Airway epithelial cell (primary cell): Measurements from ENCODE around the gene TMEM131. TPM values are rescaled to one million over a fixed set of nuclear protein-coding genes. Genes with fewer than 3 reads are reported as not detected.

Experiments used
- total RNA-seq: library from RNA; depleted of rRNA; stranded (reverse); fragments of >200 nt; gene quantifications from 2 replicates; pipeline ENCODE4 v1.2.3, GENCODE V29; 2015

Gene TMEM131, protein sequence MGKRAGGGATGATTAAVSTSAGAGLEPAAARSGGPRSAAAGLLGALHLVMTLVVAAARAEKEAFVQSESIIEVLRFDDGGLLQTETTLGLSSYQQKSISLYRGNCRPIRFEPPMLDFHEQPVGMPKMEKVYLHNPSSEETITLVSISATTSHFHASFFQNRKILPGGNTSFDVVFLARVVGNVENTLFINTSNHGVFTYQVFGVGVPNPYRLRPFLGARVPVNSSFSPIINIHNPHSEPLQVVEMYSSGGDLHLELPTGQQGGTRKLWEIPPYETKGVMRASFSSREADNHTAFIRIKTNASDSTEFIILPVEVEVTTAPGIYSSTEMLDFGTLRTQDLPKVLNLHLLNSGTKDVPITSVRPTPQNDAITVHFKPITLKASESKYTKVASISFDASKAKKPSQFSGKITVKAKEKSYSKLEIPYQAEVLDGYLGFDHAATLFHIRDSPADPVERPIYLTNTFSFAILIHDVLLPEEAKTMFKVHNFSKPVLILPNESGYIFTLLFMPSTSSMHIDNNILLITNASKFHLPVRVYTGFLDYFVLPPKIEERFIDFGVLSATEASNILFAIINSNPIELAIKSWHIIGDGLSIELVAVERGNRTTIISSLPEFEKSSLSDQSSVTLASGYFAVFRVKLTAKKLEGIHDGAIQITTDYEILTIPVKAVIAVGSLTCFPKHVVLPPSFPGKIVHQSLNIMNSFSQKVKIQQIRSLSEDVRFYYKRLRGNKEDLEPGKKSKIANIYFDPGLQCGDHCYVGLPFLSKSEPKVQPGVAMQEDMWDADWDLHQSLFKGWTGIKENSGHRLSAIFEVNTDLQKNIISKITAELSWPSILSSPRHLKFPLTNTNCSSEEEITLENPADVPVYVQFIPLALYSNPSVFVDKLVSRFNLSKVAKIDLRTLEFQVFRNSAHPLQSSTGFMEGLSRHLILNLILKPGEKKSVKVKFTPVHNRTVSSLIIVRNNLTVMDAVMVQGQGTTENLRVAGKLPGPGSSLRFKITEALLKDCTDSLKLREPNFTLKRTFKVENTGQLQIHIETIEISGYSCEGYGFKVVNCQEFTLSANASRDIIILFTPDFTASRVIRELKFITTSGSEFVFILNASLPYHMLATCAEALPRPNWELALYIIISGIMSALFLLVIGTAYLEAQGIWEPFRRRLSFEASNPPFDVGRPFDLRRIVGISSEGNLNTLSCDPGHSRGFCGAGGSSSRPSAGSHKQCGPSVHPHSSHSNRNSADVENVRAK (N-terminal part only)
- 12.1 and 17.9 TPM in 2 replicates for total RNA-seq

DNA sequence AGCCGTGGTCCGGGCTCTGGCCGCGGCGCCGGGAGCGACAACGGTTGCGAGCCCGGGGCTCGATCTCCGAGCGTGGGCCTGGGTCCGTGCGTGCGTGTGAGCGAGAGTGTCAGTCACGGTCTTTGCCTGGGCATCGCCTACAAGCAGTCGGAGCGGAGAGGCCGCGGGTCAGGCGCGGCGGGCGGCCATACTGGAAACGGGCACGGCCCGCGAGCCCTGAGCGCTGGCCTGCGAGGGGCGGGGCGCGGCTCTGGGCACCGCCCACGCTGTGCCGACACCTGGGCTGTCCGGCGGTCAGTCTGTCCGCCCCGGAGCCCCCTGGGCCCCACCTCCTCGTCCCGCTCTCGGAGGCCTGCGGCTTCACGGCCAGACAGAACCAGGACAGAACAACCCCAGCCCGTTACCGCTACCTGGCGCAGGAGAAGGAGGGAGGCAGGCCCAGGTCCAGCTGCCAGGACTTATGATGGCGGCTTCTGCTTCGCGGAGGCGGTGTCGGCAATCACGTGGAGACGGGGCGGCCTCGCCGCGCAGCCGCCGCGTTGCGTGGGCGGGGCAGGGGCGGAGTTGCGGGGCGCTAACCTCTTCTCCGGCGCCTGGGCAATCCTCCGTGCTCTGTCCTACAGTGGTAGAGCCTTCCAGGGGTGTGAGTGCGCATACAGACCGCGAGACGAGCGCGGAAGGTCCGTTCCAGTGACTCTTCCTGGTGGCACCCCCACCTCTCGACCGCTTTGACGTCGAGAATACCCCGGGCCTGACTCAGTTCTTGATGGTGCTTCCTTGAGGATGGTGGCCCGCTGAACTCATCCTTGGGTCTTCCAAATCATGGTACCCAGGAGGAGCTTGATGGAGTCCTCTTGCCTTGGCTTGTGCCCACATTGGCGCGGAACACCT is at the start of gene TMEM131:
Gene TMEM131 (minus strand): TSS at position 215 of the 891 bp plus-strand sequence. CDS start 286 bp downstream, outside the sequence.

DNA sequence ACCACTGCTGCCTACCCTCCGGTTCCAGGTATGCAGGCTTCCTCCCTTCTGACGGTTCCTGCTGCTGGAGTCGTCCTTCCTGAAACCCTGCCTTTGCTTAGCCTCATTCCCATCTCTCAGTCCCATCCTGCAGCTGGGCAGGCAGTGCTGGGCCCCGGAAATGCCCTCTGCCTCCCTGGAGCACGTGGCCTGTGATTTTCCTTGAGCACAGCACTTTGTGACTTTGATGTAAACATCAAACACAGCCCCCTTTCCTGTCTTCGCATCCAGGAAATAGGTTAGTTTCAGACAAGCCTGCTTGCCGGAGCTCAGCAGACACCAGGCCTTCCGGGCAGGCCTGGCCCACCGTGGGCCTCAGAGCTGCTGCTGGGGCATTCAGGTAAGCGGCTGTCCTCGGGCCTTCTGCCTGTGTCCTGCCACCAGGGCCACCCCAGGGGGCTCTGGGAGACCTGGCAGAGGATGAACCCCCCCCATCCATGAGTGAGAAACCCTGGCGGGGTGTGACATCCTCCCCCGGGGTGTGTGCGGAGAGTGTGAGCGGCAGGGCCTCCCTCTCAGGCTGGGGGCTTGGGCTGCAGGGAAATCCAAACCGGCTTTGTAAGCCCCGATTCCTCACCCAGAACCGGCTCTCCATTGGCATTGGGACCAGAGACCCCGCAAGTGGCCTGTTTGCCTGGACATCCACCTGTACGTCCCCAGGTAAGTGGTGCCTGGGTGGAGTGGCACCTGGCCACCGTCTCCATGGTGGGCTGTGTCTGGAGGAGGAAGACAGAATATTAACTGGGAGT is 282.3 kb downstream of the TMEM131 start, which contains the start of gene ZAP70:
Gene ZAP70 (plus strand): TSS at position 281 of the 788 bp plus-strand sequence. CDS start 10,461 bp downstream, outside the sequence.

Other genes starting within 250 kb of the TMEM131 start
- not detected in 2 replicates for gene VWA3B, start 91.2 kb upstream of the TMEM131 start, total RNA-seq